ENCODE data around the gene SMLR1.

DNA sequence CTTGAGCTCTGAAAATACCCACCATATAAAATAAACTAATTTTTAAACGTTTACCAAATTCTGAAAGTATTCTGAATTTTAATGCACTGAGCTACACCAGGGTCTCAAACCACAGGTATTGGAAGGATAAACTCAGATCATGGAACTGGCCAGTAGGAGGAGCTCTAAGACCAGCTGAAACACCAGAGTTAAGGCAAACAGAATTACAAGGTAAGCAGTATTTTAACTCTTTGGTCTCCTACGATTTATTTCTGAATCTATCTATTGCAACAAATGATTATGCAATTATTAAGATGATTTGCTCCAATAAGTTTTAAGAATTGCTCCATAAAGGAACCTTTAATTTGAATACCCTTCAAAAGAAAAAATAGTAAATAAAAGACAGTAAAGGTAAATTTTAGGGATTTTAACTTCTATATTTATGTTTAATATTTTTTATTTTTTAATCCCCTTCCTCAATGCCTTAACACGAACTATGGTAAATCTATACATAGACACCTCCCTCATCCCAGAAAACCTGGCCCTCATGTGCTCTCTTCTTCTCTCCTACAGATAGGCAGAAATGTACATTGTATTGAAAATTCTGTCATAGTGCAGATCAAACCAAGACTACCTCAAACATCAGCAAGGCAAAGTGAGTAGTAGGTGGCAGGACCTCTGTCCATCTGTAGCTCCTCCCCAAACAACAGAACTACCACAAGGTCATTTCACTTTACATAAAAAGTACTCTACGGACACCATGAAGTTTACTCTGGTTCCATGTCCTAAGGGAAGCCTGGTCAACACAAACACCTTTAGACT, 58.4 kb downstream of the SMLR1 start:
- TF ChIP-seq POLR2AphosphoS5 (IDR thresholded peaks at IDR 0.05; ENCODE audit: low read depth, low read length) (no peak), TAF1 (IDR thresholded peaks at IDR 0.05; ENCODE audit: low read depth, low read length) (no peak)
